Measurements from ENCODE around the gene POMZP3.
"Not testable (repeated sequence)": the region's sequence is repeated elsewhere in the genome, so short reads cannot be mapped to it uniquely, and the experiment has no call there.

- TF ChIP-seq SIN3A (IDR thresholded peaks at IDR 0.05; ENCODE audit: low read depth); CTCF (IDR thresholded peaks at IDR 0.05 in 2 of 3, conservative IDR thresholded peaks at IDR 0.05 in 1 of 3; ENCODE audit: borderline replicate concordance in 1 of 3, insufficient read depth in 1 of 3, low read depth in 2 of 3, low read length in 2 of 3); POLR2A (IDR thresholded peaks at IDR 0.05; ENCODE audit: borderline replicate concordance, extremely low read depth, insufficient read depth, insufficient read length); RAD21 (IDR thresholded peaks at IDR 0.05; ENCODE audit: low read depth); ATF3 (IDR thresholded peaks at IDR 0.05); POLR2AphosphoS5 (IDR thresholded peaks at IDR 0.05; ENCODE audit: low read depth, low read length); EGR1 (IDR thresholded peaks at IDR 0.05; ENCODE audit: low read depth); EZH2 (IDR thresholded peaks at IDR 0.05); SRF (IDR thresholded peaks at IDR 0.05; ENCODE audit: low read depth); ELF1 (IDR thresholded peaks at IDR 0.05; ENCODE audit: borderline replicate concordance, low read depth); MAX (IDR thresholded peaks at IDR 0.05): not testable (repeated sequence)
Measured at GRCh38 chr7:76567311-76567710, 59.8 kb downstream of the POMZP3 start.

All from HCT116 (cell line).